Stimulated activated CD4-positive, alpha-beta T cell treated with anti-CD3 and anti-CD28 coated beads, Interleukin-12 subunit alpha, Interleukin-12 subunit beta, amount 100 ng/mL, for 24 hours (primary cell): ENCODE data around the gene INCA1.

Source experiments
- DNase-seq, 2 experiments: peaks; one replicate each; pipeline ENCODE4 v3.0.0-alpha.2; 2020; ENCODE audit warnings: low read depth in 2 of 2

Gene INCA1

GRCh38 chr17:5003214-5003867 is 6.0 kb upstream of the INCA1 start:
- no peak for DNase-seq

- no peak for DNase-seq
Measured at GRCh38 chr17:5002121-5002788, 4.9 kb upstream of the INCA1 start.

GRCh38 chr17:5000237-5000639 is 2.9 kb upstream of the INCA1 start:
- no peak for DNase-seq

- no peak for DNase-seq
Measured at GRCh38 chr17:4999430-5000093, 2.2 kb upstream of the INCA1 start.

DNA sequence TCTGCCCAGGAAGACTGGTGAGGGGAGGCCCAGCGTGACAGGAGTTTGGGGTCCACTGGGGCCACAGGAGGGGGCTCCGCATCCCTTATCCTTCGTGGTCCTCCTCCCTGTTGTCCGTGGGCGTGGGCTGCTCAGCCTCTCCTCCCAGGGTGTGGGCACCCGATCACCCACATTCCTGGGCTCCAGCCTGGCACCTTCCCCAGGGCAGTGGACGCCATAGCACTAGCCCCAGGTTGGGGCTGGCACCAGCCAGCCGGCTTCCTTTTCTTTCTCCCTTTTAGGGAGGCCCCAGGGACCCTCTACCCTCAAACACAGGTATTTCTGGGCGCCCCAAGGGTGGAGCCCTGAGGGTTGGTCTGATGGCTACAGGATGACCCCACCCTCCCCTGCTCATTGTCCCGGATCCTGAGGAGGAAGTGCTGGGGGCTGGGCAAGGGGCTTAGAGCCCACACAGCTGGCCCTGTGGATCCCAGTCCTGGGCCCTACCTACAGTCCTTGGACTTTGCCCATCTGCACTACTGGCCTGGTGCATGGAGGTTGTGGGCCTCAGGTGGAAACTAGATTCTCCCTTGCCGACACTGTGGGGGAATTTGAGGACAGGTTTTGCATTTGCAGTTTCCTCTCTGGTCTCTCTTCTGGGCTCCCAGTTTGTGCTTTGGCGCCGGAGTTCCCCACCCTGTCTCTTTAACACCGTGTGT is 1.6 kb upstream of the INCA1 start:
- DNase-seq: no peak

GRCh38 chr17:4998027-4998731 is 857 bp upstream of the INCA1 start:
- no peak for DNase-seq

- DNase-seq: no peak
Measured at GRCh38 chr17:4994081-4994595, 3.2 kb downstream of the INCA1 start.

GRCh38 chr17:4987767-4988567 is 9.4 kb downstream of the INCA1 start:
- DNase-seq: no peak

DNA sequence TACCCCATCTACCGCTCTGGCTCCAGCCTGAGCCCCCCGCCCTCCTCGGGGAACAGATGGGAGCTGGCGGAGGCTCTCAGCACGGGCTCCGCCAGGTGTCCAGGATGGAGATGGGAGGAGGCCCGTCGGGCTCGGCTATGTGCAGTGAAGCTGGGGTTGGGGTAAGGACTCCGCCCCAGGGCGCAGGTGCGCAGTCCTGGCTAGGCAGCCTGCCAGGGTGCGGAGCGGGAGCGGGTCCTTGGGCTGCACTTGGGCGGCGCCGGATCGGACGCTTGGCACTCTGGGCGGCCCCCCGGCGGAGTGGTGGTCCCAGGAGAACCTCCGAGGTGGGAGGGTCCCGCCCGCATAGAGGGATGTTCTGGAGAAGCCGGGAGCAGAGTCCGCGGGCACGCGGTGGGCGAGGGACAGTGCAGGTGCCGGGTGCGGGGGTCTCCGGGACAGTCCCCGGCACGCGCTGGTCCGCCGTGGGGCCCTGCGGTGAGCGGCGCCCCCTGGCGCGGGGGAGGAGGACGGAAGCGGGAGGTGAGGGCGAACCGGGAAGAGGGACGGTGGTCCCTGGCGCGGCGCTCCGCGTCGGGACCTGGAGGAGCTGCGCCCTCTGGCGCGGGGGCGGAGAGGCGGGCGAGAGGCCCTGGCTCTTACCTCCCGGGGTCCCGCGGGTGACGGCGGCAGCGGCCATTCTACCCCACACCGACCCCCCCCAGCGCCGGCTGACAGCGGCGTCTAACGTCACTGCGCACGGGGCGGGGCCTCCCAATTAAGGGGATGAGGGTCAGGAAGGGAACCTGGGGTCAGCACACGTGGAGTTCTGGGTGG is 10.2 kb downstream of the INCA1 start, which contains the start of gene CAMTA2:
CAMTA2 (minus strand) TSS at position 725 of the 816 bp plus-strand sequence. CDS start 1,453 bp downstream, outside the sequence.
- DNase-seq: peak; percentile 78 to 91

- DNase-seq: no peak
Measured at GRCh38 chr17:4986403-4986802, 10.9 kb downstream of the INCA1 start.

GRCh38 chr17:4982305-4982704 is 15.0 kb downstream of the INCA1 start:
- no peak for DNase-seq

- no peak for DNase-seq
Measured at GRCh38 chr17:4980644-4981216, 16.6 kb downstream of the INCA1 start.

- no peak for DNase-seq
Measured at GRCh38 chr17:4978726-4979125, 18.6 kb downstream of the INCA1 start.

GRCh38 chr17:4974115-4974670 is 23.1 kb downstream of the INCA1 start:
- no peak for DNase-seq

DNA sequence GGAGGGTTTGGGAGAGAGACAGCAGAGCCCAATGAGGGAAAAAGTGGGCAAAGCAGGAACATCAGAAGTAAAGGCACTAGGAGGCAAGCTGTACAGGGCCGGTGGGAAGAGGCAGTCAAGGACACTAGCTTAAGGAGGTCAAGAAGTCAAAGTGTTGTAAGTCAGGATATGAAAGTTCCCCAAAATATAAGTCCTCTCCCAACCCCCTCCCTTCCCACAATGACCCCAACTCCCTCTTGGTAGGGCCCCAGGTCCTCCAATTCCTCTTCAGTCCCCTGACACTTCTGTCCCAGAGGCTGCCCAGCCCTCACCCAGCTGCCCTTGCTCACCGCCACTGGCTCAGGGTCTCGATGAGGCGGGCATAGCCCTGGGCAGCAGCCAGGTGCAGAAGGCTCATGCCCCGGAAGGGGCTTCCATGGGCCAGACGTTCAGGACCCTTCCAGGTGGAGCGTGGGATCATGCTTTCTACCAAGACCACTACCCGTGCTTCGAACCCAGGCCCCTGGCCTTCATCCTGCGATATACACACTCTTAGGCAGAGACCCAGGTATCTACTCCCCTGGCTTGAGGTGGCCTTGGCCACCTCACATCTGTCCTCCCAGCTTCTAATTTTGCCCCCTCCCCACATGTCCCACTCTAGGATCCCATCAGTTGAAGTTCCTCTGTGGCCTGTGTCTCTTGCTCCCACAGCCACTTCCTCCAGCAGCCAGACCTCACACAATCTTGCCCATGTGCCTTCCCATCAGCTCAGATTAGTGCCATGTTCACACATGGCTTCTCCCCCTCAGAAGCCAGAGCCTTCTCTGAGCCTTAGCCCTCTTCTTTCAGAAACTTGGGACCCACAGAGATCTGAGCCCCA is 23.8 kb downstream of the INCA1 start:
- no peak for DNase-seq

- DNase-seq: no peak
Measured at GRCh38 chr17:4972752-4973151, 24.6 kb downstream of the INCA1 start.

DNA sequence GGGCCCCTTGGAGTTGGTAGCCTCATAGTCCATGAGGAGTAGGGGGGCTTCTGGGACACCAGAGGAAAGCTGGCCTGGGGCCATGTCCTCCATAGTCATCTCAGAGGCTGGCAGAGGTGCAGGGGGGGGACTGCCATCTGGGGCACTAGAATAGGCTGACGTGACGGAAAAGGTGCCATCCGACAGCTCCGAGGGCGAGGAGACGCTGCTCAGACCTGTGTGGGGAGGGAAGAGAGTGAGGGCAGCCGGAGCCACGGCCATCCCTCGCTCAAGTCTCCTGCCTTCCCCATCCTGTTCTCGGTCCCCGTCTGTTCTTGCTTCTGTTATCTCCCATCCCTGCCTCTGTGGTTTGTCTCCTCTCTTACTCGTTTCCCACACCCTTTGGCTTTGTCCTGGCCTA is 25.0 kb downstream of the INCA1 start:
- DNase-seq: no peak

DNA sequence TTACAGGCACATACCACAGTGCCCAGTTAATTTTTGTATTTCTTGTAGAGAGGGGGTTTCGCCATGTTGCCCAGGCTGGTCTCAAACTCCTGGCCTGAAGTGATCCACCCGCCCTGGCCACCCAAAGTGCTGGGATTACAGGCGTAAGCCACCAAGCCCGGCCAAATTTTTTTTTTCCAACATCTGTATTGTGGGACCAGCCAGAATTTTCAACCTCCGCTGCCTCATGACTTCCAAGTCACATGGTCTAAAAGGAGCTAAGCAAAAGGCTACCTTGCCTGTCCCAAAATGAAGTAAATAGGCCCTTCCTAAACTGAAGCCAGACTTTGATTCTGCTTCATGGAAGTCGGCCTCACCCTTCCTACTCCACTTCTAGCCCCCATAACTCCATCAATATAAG is 25.5 kb downstream of the INCA1 start:
- DNase-seq: no peak
